K562 (cell line): ENCODE results near the gene MYL4. TPM values are rescaled to one million over a fixed set of nuclear protein-coding genes. Genes with fewer than 3 reads are reported as not detected.
A peak's percentile ranks its signal among the peaks of the same experiment; 100 is the strongest.

Experiments
- E2F3 ChIP-seq: fragments of 250-450 bp; sonication (Bioruptor Pico); IDR thresholded peaks from 2 replicates; pipeline ENCODE4 v1.4.0; 2020; ENCODE audit warnings: mild to moderate bottlenecking
- EWSR1 ChIP-seq: fragments of 450-650 bp; IDR thresholded peaks from 2 replicates; pipeline ENCODE4 v1.6.1; 2018; ENCODE audit warnings: borderline replicate concordance, mild to moderate bottlenecking, low read depth, moderate library complexity; ENCODE audit not compliant: partially characterized antibody
- HMG20B ChIP-seq: fragments of 250-450 bp; sonication (Bioruptor Pico); IDR thresholded peaks from 2 replicates; pipeline ENCODE4 v1.5.0; 2021; ENCODE audit warnings: mild to moderate bottlenecking
- IRF9 ChIP-seq: fragments of 450-650 bp; IDR thresholded peaks from 2 replicates; pipeline ENCODE4 v1.6.1; 2016; ENCODE audit warnings: missing biosample characterization, missing genetic modification characterization
- KHSRP ChIP-seq: fragments of 450-650 bp; IDR thresholded peaks from 2 replicates; pipeline ENCODE4 v1.6.1; 2017
- MCM7 ChIP-seq, 2 experiments: fragments of 450-650 bp; IDR thresholded peaks; 2 replicates each; pipeline ENCODE4 v1.6.1; 2016 to 2018
- PHF21A ChIP-seq: fragments of 450-650 bp; IDR thresholded peaks from 2 replicates; pipeline ENCODE4 v1.6.1; 2017; ENCODE audit warnings: low read depth, borderline replicate concordance
- POLR2AphosphoS2 ChIP-seq: IDR thresholded peaks from 2 replicates; pipeline ENCODE4 v1.6.1; 2012; ENCODE audit warnings: low read length, improper control_type of control experiment
- RBFOX2 ChIP-seq: fragments of 200-400 bp; formaldehyde crosslinking; IDR thresholded peaks from 2 replicates; pipeline ENCODE4 v1.6.1; 2017; ENCODE audit warnings: low read depth, mild to moderate bottlenecking, low read length, moderate library complexity
- RBM14 ChIP-seq: fragments of 200-400 bp; formaldehyde crosslinking; IDR thresholded peaks from 2 replicates; pipeline ENCODE4 v1.6.1; 2018; ENCODE audit warnings: low read depth, mild to moderate bottlenecking, low read length, moderate library complexity, borderline replicate concordance; ENCODE audit not compliant: insufficient read depth
- SMAD3 ChIP-seq: fragments of 450-650 bp; formaldehyde crosslinking; conservative IDR thresholded peaks from 2 replicates; pipeline ENCODE4 v1.4.0; 2020; ENCODE audit warnings: mild to moderate bottlenecking
- SUPT5H ChIP-seq: fragments of 450-650 bp; IDR thresholded peaks from 2 replicates; pipeline ENCODE4 v1.6.1; 2016
- TBP ChIP-seq: optimal IDR thresholded peaks from 2 replicates; pipeline ENCODE3; 2011; ENCODE audit warnings: low read depth, low read length, improper control_type of control experiment
- ZBTB34 ChIP-seq: fragments of 250-450 bp; sonication (Bioruptor Pico); IDR thresholded peaks from 2 replicates; pipeline ENCODE4 v1.8.0; 2021; ENCODE audit warnings: mild to moderate bottlenecking, moderate library complexity
- ZFP30 ChIP-seq: fragments of 250-450 bp; sonication (Bioruptor Pico); IDR thresholded peaks from 2 replicates; pipeline ENCODE4 v1.8.0; 2022; ENCODE audit warnings: moderate library complexity, mild to moderate bottlenecking, inconsistent platforms, borderline replicate concordance
- ZNF140 ChIP-seq: fragments of 250-450 bp; sonication (Bioruptor Pico); IDR thresholded peaks from 2 replicates; pipeline ENCODE4 v1.8.0; 2021; ENCODE audit warnings: moderate library complexity, mild to moderate bottlenecking, inconsistent platforms
- ZNF318 ChIP-seq, 2 experiments: fragments of 450-650 bp; IDR thresholded peaks; 2 replicates each; pipeline ENCODE4 v1.6.1; 2016; ENCODE audit warnings: mild to moderate bottlenecking in 2 of 2, borderline replicate concordance in 1 of 2, low read depth in 1 of 2, moderate library complexity in 1 of 2
- ZNF445 ChIP-seq: fragments of 250-450 bp; sonication (Bioruptor Pico); IDR thresholded peaks from 2 replicates; pipeline ENCODE4 v1.4.0; 2020; ENCODE audit warnings: low read depth, mild to moderate bottlenecking, moderate library complexity
- polyA plus RNA-seq, 8 experiments: library from polyadenylated mRNA; depleted of rRNA in 4 of 8; stranded (reverse) in 5 of 8; unstranded in 3 of 8; fragments of >200 nt; fragmentation: Nextera tagmentation in 2 of 8; fragmentation: Illumina TruSeq in 1 of 8; extraction: Ambion mirVana in 2 of 8; extraction: Trizol in 1 of 8; gene quantifications; 2 replicates each; pipeline versions ENCODE4 v1.2.1 to v1.2.3, GENCODE V29; 2011 to 2014; ENCODE audit warnings: inconsistent platforms in 1 of 8, missing spikeins in 1 of 8
- total RNA-seq, 7 experiments: library from RNA; depleted of rRNA in 6 of 7; stranded (reverse); fragments of >200 nt in 6 of 7; fragmentation: Illumina TruSeq in 2 of 7; extraction: Trizol in 2 of 7; gene quantifications; 2 replicates each; pipeline versions ENCODE4 v1.2.1 to v1.2.3, GENCODE V29; 2011 to 2021; ENCODE audit warnings: low replicate concordance in 1 of 7

The MYL4 gene
- total and polyA plus RNA-seq, 9 of the 15 experiments (the other 6 are each of a cell fraction or from before 2014, with no cell fraction given): 117 to 423 (median 221) TPM

DNA sequence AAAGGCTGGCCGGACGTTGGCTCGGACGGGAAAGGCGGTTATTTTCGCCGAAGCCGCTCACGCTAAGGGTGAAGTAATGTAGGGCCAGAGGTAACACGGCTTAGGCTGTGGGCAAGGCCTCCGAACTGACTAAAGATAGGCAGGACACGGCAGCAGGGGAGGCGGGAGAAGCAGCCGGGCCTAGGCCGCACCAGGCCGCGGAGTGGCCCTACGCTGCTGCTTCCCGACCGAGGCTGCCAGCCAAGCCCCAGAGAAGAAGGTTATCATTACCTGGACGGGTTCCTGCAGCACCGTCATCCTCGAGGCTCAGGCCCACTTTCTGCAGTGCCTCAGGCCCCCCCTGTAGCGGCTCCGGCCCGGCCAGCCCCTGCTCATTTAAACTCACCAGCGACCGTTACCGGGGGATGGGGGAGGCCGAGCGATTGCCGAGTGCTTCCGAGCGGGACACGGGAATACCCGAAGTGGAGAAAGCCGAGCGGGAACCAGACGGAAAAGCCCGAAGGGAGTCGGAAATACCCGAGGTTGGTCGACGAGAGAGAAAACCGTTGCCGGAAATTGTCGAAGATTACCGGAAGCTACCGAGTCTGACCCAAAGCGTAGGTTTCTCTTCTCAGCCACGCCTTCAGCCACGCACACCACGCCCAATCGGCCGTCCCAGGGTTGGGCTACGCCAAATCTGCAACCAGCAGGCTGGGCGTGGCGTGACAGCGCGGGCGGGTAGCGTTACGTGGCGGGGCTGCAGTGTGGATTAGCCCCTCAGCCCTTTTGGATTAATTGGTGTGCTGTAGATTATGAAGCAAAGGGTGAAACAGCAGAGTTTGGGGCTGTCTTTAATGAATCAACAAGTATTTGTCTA is 20.0 kb upstream of the MYL4 start, which contains the start of gene CDC27 (continued):
- TF ChIP-seq RBM14 (no peak), ZNF140 (no peak), SMAD3 (CRISPR knock-in tag) (no peak), RBFOX2 (peak; percentile 91), SUPT5H (peak; percentile 75), IRF9 (tag) (no peak), TBP (peak; percentile 71), ZNF445 (CRISPR knock-in tag) (no peak), POLR2AphosphoS2 (no peak), ZNF318 (IDR thresholded peaks at IDR 0.05; ENCODE audit: borderline replicate concordance in 1 of 2, low read depth in 1 of 2) (peak in 1 of 2 experiments; percentile 54; a peak in 1 of 4 replicates), PHF21A (no peak), MCM7 (IDR thresholded peaks at IDR 0.05) (no peak), ZFP30 (CRISPR knock-in tag) (no peak), KHSRP (no peak), E2F3 (CRISPR knock-in tag) (no peak), ZBTB34 (CRISPR knock-in tag) (no peak), EWSR1 (no peak), HMG20B (CRISPR knock-in tag) (no peak)
